Measurements from ENCODE around the gene SMYD3. TPM values are rescaled to one million over a fixed set of nuclear protein-coding genes. Genes with fewer than 3 reads are reported as not detected.

Gene SMYD3
- total and polyA plus RNA-seq, 2 of the 13 experiments (the other 11 are each of a cell fraction or from before 2014, with no cell fraction given): 27.7 to 35.8 TPM

- Histone ChIP-seq H3K79me2 (ENCODE audit: insufficient read depth, low read length) (no peaks in the 10 kb centered on the region), H3K36me3 (replicated peaks in 1 of 2; ENCODE audit: control insufficient read depth in 1 of 2, insufficient read depth in 2 of 2, low read length in 2 of 2) (no peaks in the 10 kb centered on the region), H3K4me2 (ENCODE audit: low read depth, low read length) (no peak overlapping the region), H3K9me3 (ENCODE audit: low read length) (no peaks in the 10 kb centered on the region), H3K4me1 (ENCODE audit: insufficient read depth, low read length) (no peaks in the 10 kb centered on the region), H2AFZ (ENCODE audit: low read length) (no peak overlapping the region), H3K9ac (ENCODE audit: insufficient read depth, low read depth, low read length) (no peak overlapping the region), H3K27ac (ENCODE audit: extremely low read length, insufficient read depth, low read length) (no peak overlapping the region), H3K27me3 (ENCODE audit: control insufficient read depth in 1 of 2, insufficient read depth in 2 of 2, low read length in 2 of 2) (no peaks in the 10 kb centered on the region), H3K4me3 (replicated peaks in 1 of 3; ENCODE audit: insufficient read depth in 1 of 3, low read depth in 2 of 3, low read length in 3 of 3) (no peak overlapping the region), H4K20me1 (ENCODE audit: insufficient read depth, low read length) (no peaks in the 10 kb centered on the region)
- in situ Hi-C loops (cut with HindIII; ENCODE audit: extremely low pct_ligation_motif_present, low pct_unique_long_range_greater_than_20kb): no loop called here
- WGBS (ENCODE audit: low lambda C conversion rate): 91% methylated on average over 5 of the region's 5 CpGs
- no TSS peak for BruUV-seq (replicated peaks)
- TF ChIP-seq, protein P1, sequence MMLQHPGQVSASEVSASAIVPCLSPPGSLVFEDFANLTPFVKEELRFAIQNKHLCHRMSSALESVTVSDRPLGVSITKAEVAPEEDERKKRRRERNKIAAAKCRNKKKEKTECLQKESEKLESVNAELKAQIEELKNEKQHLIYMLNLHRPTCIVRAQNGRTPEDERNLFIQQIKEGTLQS (CRISPR knock-in tag; IDR thresholded peaks at IDR 0.05): no peak
- TF ChIP-seq NKX3-1 (CRISPR knock-in tag; IDR thresholded peaks at IDR 0.05) (no peak), RORA (CRISPR knock-in tag; IDR thresholded peaks at IDR 0.05) (no peak), ZXDC (CRISPR knock-in tag; IDR thresholded peaks at IDR 0.05) (no peak), ZZZ3 (CRISPR knock-in tag; IDR thresholded peaks at IDR 0.05; ENCODE audit: borderline replicate concordance) (no peak), ZFP90 (CRISPR knock-in tag; IDR thresholded peaks at IDR 0.05; ENCODE audit: borderline replicate concordance) (no peak), HOXA7 (CRISPR knock-in tag; IDR thresholded peaks at IDR 0.05) (no peak), DRAP1 (CRISPR knock-in tag; IDR thresholded peaks at IDR 0.05) (no peak), ZNF446 (CRISPR knock-in tag; IDR thresholded peaks at IDR 0.05) (no peak), SCMH1 (CRISPR knock-in tag; IDR thresholded peaks at IDR 0.05; ENCODE audit: borderline replicate concordance) (no peak), CBX5 (CRISPR knock-in tag; IDR thresholded peaks at IDR 0.05; ENCODE audit: borderline replicate concordance) (no peak)
- DNase-seq (ENCODE audit: low spot score) (no peak), ATAC-seq (no peak), FAIRE-seq (no peak)
- POLR2A ChIA-PET: no interaction called here
- CTCF ChIA-PET (ENCODE audit: low intra/inter-chr PET ratio, low total read pairs): no interaction called here
- intact Hi-C loops (cut with micrococcal nuclease; ENCODE audit: unreplicated experiment): no loop called here
Measured at GRCh38 chr1:246319083-246319714, 187.9 kb downstream of the SMYD3 start.
